Measurements from ENCODE around the gene HDX.
"Not testable (repeated sequence)": the region's sequence is repeated elsewhere in the genome, so short reads cannot be mapped to it uniquely, and the experiment has no call there.

Gene HDX

GRCh38 chrX:84339507-84340364 is 162.5 kb downstream of the HDX start:
- no peak for DNase-seq (ENCODE audit: low read depth in 2 of 2)

GRCh38 chrX:84336646-84337045 is 165.6 kb downstream of the HDX start:
- DNase-seq (ENCODE audit: low read depth in 2 of 2), result peak; percentile 36 to 44

GRCh38 chrX:84335121-84335520 is 167.1 kb downstream of the HDX start:
- no peak for DNase-seq (ENCODE audit: low read depth in 2 of 2)

GRCh38 chrX:84322083-84322827 is 180.0 kb downstream of the HDX start:
- DNase-seq (ENCODE audit: low read depth in 2 of 2), result no peak

GRCh38 chrX:84320614-84321013 is 181.6 kb downstream of the HDX start:
- no peak for DNase-seq (ENCODE audit: low read depth in 2 of 2)

GRCh38 chrX:84320023-84320422 is 182.2 kb downstream of the HDX start:
- no peak for DNase-seq (ENCODE audit: low read depth in 2 of 2)

GRCh38 chrX:84318661-84319060 is 183.6 kb downstream of the HDX start:
- DNase-seq (ENCODE audit: low read depth in 2 of 2), result no peak

GRCh38 chrX:84315946-84316345 is 186.3 kb downstream of the HDX start:
- DNase-seq (ENCODE audit: low read depth in 2 of 2), result not testable (repeated sequence)

All from fibroblast of skin of left quadriceps (primary cell).